Right cardiac atrium (tissue), 5 donors: ENCODE data around the gene SRGN. TPM values are rescaled to one million over a fixed set of nuclear protein-coding genes. Genes with fewer than 3 reads are reported as not detected.

Experiments used
- ATAC-seq, 2 donors: fragments of 200-7000 bp; cut with Tn5 transposase; one replicate each; pipeline versions ENCODE4 v1.8.0 to v1.9.1; 2020; ENCODE audit warnings: moderate library complexity in 2 of 2, mild to moderate bottlenecking in 1 of 2
- DNase-seq, 3 donors: peaks; one replicate each; pipeline ENCODE4 v3.0.0-alpha.2; 2020
- H3K27ac ChIP-seq: one replicate; pipeline ENCODE4 v1.5.1; 2013; ENCODE audit warnings: mild to moderate bottlenecking, low read length, control low read depth, moderate library complexity
- H3K27me3 ChIP-seq: one replicate; pipeline ENCODE4 v1.6.1; 2013; ENCODE audit not compliant: control insufficient read depth, insufficient read depth
- H3K4me1 ChIP-seq: one replicate; pipeline ENCODE4 v1.6.1; 2013; ENCODE audit warnings: low read length; ENCODE audit not compliant: control insufficient read depth, insufficient read depth
- H3K4me3 ChIP-seq: one replicate; pipeline ENCODE4 v1.5.1; 2013; ENCODE audit warnings: low read length, control low read depth
- H3K9me3 ChIP-seq: one replicate; pipeline ENCODE4 v1.6.1; 2013; ENCODE audit warnings: low read length; ENCODE audit not compliant: control insufficient read depth
- WGBS: extraction: QIAGEN DNeasy Blood & Tissue Kit; methylation state at CpG from one replicate; pipeline ENCODE4 v1.1.7; 2013; 5-methylcytosine and 5-hydroxymethylcytosine counted together
- intact Hi-C, 4 donors: fragments of 100-400 bp; cut with DNase I; formaldehyde crosslinking; loops; one replicate each; pipeline versions ENCODE4 v1.11.0 to v1.14.0; 2022 to 2023
- polyA plus RNA-seq: library from polyadenylated mRNA; stranded (reverse); fragments of 200-250 nt; gene quantifications from one replicate; pipeline ENCODE4 v1.2.3, GENCODE V29; 2013
- total RNA-seq, 4 donors: library from RNA; stranded (reverse); fragmentation: NEBNext Ultra II Directional; extraction: Animal tissue kit (Norgen Biotek cat#: 25700); gene quantifications; one replicate each; pipeline ENCODE4 v1.2.1, GENCODE V29; 2021
- donor health status: healthy with polysubstance abuse.
- donor health status: DM: no; HTN: yes; CAD: no.
- donor health status: DM: no; HTN: no; CAD: no.
- donor health status: DM: no; HTN: yes; CAD: no; lungs with severe emphysema.
- donor health status: DM: yes; HTN: yes; CAD: no.

The SRGN gene
- total and polyA plus RNA-seq, 5 donors, result 53.4 to 102 (median 69.5) TPM

GRCh38 chr10:69142983-69143382 is 55.1 kb downstream of the SRGN start:
- WGBS, result 56% methylated on average over 3 of the region's 3 CpGs
- no peak for DNase-seq
- no peak for ATAC-seq
- Histone ChIP-seq H3K9me3 (no peaks in the 10 kb centered on the region), H3K27me3 (no peaks in the 10 kb centered on the region), H3K4me3 (no peak overlapping the region), H3K4me1 (no peaks in the 10 kb centered on the region), H3K27ac (no peak overlapping the region)
- intact Hi-C loops, result no loop called here

GRCh38 chr10:69145329-69145728 is 57.4 kb downstream of the SRGN start:
- intact Hi-C loops, result no loop called here

GRCh38 chr10:69145864-69146263 is 58.0 kb downstream of the SRGN start:
- WGBS, result 97% methylated on average over 8 of the region's 8 CpGs
- Histone ChIP-seq H3K4me3 (no peak overlapping the region), H3K9me3 (no peaks in the 10 kb centered on the region), H3K4me1 (no peaks in the 10 kb centered on the region), H3K27me3 (no peaks in the 10 kb centered on the region), H3K27ac (no peak overlapping the region)
- DNase-seq (no peak), ATAC-seq (no peak)
- intact Hi-C loops, result no loop called here

More at GRCh38 chr10:69145329-69145728, 57.4 kb downstream of the SRGN start:
- WGBS, result 94% methylated on average over 1 of the region's 1 CpG
- ATAC-seq (no peak), DNase-seq (no peak)
- no peaks in the 10 kb centered on the region for H3K9me3 ChIP-seq
- H3K4me3 ChIP-seq, result no peak overlapping the region
- H3K27ac ChIP-seq, result no peak overlapping the region
- no peaks in the 10 kb centered on the region for H3K27me3 ChIP-seq
- no peaks in the 10 kb centered on the region for H3K4me1 ChIP-seq

- Histone ChIP-seq H3K9me3 (no peaks in the 10 kb centered on the region), H3K27ac (no peak overlapping the region), H3K4me1 (no peaks in the 10 kb centered on the region), H3K4me3 (no peak overlapping the region), H3K27me3 (no peaks in the 10 kb centered on the region)
- ATAC-seq, result no peak
- intact Hi-C loops, result no loop called here
- no peak for DNase-seq
- 43% methylated on average over 2 of the region's 2 CpGs for WGBS
Observed at GRCh38 chr10:69146759-69147158, 58.9 kb downstream of the SRGN start.

- Histone ChIP-seq H3K4me1 (no peaks in the 10 kb centered on the region), H3K9me3 (no peaks in the 10 kb centered on the region), H3K27ac (no peak overlapping the region), H3K27me3 (no peaks in the 10 kb centered on the region), H3K4me3 (no peak overlapping the region)
- WGBS, result 96% methylated on average over 3 of the region's 3 CpGs
- DNase-seq (no peak), ATAC-seq (no peak)
- intact Hi-C loops, result no loop called here
Observed at GRCh38 chr10:69151984-69152383, 64.1 kb downstream of the SRGN start.

GRCh38 chr10:69153227-69153626 is 65.3 kb downstream of the SRGN start:
- Histone ChIP-seq H3K27me3 (no peaks in the 10 kb centered on the region), H3K27ac (no peak overlapping the region), H3K4me3 (no peak overlapping the region), H3K9me3 (no peaks in the 10 kb centered on the region), H3K4me1 (no peaks in the 10 kb centered on the region)
- ATAC-seq (no peak), DNase-seq (no peak)
- 89% methylated on average over 6 of the region's 6 CpGs for WGBS
- intact Hi-C loops, result no loop called here

Other genes starting within 250 kb of the SRGN start
- 10 to 100 TPM; 23.6 to 26.7 (median 24.7) TPM for gene DDX50, start 186.8 kb upstream of the SRGN start, total RNA-seq
- 15.5 TPM for gene DDX50, start 186.8 kb upstream of the SRGN start, polyA plus RNA-seq
- gene DDX21, start 131.9 kb upstream of the SRGN start, total RNA-seq, result 10 to 100 TPM; 18.6 to 44.0 (median 21.5) TPM
- gene DDX21, start 131.9 kb upstream of the SRGN start, polyA plus RNA-seq, result 9.4 TPM
- gene KIFBP, start 99.3 kb upstream of the SRGN start, total RNA-seq, result 10 to 100 TPM; 31.6 to 36.9 (median 35.1) TPM
- gene KIFBP, start 99.3 kb upstream of the SRGN start, polyA plus RNA-seq, result 29.2 TPM
- gene VPS26A, start 36.1 kb downstream of the SRGN start, total RNA-seq, result 10 to 100 TPM; 29.6 to 40.8 (median 38.7) TPM
- 19.7 TPM for gene VPS26A, start 36.1 kb downstream of the SRGN start, polyA plus RNA-seq
- gene SUPV3L1, start 92.1 kb downstream of the SRGN start, total RNA-seq, result 10 to 100 TPM; 29.9 to 38.0 (median 33.5) TPM
- gene SUPV3L1, start 92.1 kb downstream of the SRGN start, polyA plus RNA-seq, result 53.5 TPM
- under 1 TPM in 2 of 4 donors, not detected in 2; 0.15 to 0.42 TPM for gene HKDC1, start 132.2 kb downstream of the SRGN start, total RNA-seq
- gene HKDC1, start 132.2 kb downstream of the SRGN start, polyA plus RNA-seq, result 0.05 TPM
- gene HK1, start 190.4 kb downstream of the SRGN start, total RNA-seq, result 100 to 1,000 TPM; 270 to 313 (median 287) TPM
- gene HK1, start 190.4 kb downstream of the SRGN start, polyA plus RNA-seq, result 165 TPM